Thoracic aorta (tissue), 2 donors: ENCODE data around the gene TMEM255B. TPM values are rescaled to one million over a fixed set of nuclear protein-coding genes. Genes with fewer than 3 reads are reported as not detected.
"Not testable (repeated sequence)": the region's sequence is repeated elsewhere in the genome, so short reads cannot be mapped to it uniquely, and the experiment has no call there.

Source experiments
- ATAC-seq: fragments of 150-250 bp; one replicate; pipeline ENCODE4 v1.8.0; 2017; ENCODE audit warnings: low read depth; ENCODE audit not compliant: insufficient number of reproducible peaks, low FRiP score
- DNase-seq: peaks from one replicate; pipeline ENCODE4 v3.0.0-alpha.2; 2020; ENCODE audit warnings: low spot score
- H3K27ac ChIP-seq, 2 donors: fragments of 200-600 bp; sonication (generic); 1 replicate in 1 of 2; 2 replicates in 1 of 2; pipeline ENCODE4 v1.5.1; 2016; ENCODE audit warnings: mild to moderate bottlenecking in 2 of 2, moderate library complexity in 2 of 2
- H3K27me3 ChIP-seq: fragments of 200-600 bp; sonication (generic); replicated peaks from 2 replicates; pipeline ENCODE4 v1.6.0; 2016; ENCODE audit warnings: mild to moderate bottlenecking; ENCODE audit not compliant: insufficient read depth
- H3K36me3 ChIP-seq: fragments of 200-600 bp; sonication (generic); one replicate; pipeline ENCODE4 v1.5.1; 2016
- H3K4me1 ChIP-seq, 2 donors: fragments of 200-600 bp; sonication (generic); 1 replicate in 1 of 2; 2 replicates in 1 of 2; pipeline versions ENCODE4 v1.5.1 to v1.6.0; 2016; ENCODE audit warnings: low read depth in 2 of 2, mild to moderate bottlenecking in 1 of 2; ENCODE audit not compliant: control insufficient read depth in 1 of 2
- H3K4me3 ChIP-seq: fragments of 200-600 bp; sonication (generic); 2 replicates; pipeline ENCODE4 v1.5.1; 2016; ENCODE audit warnings: mild to moderate bottlenecking
- H3K9me3 ChIP-seq: fragments of 200-600 bp; sonication (generic); 2 replicates; pipeline ENCODE4 v1.5.1; 2016
- total RNA-seq, 2 donors: library from RNA; depleted of rRNA; stranded (reverse); fragments of >200 nt; gene quantifications; one replicate each; pipeline versions ENCODE4 v1.1.0 to v1.2.3, GENCODE V29; 2016
- TF ChIP-seq, protein P1 (sequence below): fragments of 200-600 bp; sonication (generic); IDR thresholded peaks from one replicate; pipeline ENCODE4 v1.5.1; 2019; ENCODE audit warnings: antibody characterized with exemption

The TMEM255B gene
- total RNA-seq, 2 donors from 2014 or later: 11.2 to 14.9 TPM

DNA sequence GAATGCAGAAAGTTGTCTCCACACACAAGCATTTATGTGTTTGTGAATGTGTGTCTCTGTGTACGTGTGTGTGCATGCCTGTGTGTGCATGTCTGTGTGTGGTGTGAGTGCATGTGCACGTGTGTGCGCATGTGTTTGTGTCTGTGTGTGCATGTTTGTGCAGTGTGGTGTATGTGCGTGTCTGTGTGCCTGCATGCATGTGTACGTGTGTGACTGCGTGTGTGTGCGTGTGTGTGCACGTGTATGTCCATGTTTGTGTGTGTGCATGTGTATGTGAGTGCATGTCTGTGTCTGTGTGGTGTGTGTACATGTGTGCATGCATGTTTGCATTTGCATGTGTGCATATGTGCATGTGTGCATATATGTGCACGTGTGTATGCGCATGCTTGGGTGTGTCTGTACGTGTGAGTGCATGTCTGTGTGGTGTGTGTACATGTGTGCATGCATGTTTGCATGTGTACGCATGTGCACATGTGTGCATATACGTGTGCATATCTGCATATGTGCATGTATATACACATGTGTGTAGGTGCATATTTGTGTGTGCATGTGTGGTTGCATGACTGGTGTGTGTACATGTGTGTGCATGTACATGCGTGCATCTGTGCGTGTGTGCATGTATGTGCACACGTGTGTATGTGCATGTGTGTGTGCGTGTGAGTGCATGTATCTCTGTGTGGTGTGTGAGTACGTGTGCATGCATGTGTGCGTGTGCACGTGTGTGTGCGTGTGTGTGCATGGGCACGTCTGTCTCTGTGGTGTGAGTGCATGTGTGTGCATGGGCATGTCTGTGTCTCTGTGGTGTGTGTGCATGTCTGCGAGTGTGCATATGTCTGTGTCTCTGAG lies 8.2 kb upstream of the TMEM255B start:
- no peaks in the 10 kb centered on the region for H3K27me3 ChIP-seq
- no peak for ATAC-seq
- H3K4me3 ChIP-seq: no peak overlapping the region
- TF ChIP-seq, protein P1, sequence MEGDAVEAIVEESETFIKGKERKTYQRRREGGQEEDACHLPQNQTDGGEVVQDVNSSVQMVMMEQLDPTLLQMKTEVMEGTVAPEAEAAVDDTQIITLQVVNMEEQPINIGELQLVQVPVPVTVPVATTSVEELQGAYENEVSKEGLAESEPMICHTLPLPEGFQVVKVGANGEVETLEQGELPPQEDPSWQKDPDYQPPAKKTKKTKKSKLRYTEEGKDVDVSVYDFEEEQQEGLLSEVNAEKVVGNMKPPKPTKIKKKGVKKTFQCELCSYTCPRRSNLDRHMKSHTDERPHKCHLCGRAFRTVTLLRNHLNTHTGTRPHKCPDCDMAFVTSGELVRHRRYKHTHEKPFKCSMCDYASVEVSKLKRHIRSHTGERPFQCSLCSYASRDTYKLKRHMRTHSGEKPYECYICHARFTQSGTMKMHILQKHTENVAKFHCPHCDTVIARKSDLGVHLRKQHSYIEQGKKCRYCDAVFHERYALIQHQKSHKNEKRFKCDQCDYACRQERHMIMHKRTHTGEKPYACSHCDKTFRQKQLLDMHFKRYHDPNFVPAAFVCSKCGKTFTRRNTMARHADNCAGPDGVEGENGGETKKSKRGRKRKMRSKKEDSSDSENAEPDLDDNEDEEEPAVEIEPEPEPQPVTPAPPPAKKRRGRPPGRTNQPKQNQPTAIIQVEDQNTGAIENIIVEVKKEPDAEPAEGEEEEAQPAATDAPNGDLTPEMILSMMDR: no peak
- DNase-seq: no peak
- no peaks in the 10 kb centered on the region for H3K4me1 ChIP-seq
- H3K36me3 ChIP-seq: no peaks in the 10 kb centered on the region
- H3K27ac ChIP-seq: no peak overlapping the region
- H3K9me3 ChIP-seq: no peaks in the 10 kb centered on the region

DNA sequence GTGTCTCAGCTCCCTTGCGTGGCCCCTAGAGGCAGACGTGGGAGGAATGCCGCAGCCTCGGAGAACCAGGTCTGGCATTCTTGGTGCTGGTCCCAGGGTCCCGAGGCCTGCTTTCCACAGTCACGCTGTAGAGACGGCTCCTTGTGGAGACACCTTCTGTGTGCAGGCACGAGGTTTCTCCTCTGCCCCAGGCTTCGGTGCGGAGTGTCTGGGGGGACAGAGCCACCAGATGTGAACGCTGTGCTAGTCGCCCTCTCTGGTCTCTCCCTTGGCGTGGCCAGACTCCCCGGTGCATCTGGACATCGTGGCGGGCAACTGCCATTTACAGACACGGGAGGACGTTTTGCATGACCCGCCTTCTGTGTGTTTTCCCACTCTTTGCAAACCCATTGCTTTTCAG lies 7.5 kb upstream of the TMEM255B start:
- DNase-seq (no peak), ATAC-seq (no peak)
- TF ChIP-seq, protein P1: no peak
- no peaks in the 10 kb centered on the region for H3K9me3 ChIP-seq
- no peak overlapping the region for H3K27ac ChIP-seq
- no peaks in the 10 kb centered on the region for H3K27me3 ChIP-seq
- no peak overlapping the region for H3K4me3 ChIP-seq
- H3K4me1 ChIP-seq: no peaks in the 10 kb centered on the region
- no peaks in the 10 kb centered on the region for H3K36me3 ChIP-seq

DNA sequence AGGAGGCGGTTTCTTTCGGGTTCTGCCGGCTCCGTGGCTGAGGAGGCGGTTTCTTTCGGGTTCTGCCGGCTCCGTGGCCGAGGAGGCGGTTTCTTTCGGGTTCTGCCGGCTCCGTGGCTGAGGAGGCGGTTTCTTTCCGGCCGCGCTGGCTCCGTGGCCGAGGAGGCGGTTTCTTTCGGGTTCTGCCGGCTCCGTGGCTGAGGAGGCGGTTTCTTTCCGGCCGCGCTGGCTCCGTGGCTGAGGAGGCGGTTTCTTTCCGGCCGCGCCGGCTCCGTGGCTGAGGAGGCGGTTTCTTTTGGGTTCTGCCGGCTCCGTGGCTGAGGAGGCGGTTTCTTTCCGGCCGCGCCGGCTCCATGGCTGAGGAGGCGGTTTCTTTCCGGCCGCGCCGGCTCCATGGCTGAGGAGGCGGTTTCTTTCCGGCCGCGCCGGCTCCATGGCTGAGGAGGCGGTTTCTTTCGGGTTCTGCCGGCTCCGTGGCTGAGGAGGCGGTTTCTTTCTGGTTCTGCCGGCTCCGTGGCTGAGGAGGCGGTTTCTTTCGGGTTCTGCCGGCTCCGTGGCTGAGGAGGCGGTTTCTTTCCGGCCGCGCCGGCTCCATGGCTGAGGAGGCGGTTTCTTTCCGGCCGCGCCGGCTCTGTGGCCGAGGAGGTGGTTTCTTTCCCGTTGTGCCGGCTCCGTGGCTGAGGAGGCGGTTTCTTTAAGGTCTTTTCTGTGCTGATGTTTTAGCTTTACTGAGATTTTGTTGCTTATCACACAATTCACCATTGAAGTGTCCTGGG lies 6.6 kb upstream of the TMEM255B start:
- H3K9me3 ChIP-seq, H3K27ac ChIP-seq, DNase-seq, H3K4me1 ChIP-seq, H3K36me3 ChIP-seq, H3K27me3 ChIP-seq, H3K4me3 ChIP-seq, ATAC-seq: not testable (repeated sequence)

DNA sequence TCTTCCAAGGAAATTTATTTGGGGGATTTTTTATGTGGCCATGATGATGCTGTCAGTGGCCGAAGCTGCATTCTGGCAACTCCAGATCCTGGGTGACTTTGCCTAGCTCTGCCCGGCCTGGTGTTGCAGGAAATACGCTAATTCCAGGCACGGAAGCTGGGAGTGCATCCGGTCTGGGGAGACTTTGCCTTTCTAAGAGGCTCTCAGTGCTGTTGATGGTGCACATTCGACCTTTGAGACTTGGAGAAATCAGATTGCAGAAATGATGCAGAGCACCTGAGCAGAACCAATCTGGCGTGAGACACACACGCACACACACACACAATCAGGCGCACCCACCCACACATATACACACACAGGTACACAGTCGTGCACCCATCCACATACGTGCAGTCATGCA lies 5.9 kb upstream of the TMEM255B start:
- TF ChIP-seq, protein P1: no peak
- Histone ChIP-seq H3K4me3 (no peak overlapping the region), H3K4me1 (peaks cover under 1 to 1% of the 10 kb centered on the region in 2 donors), H3K27me3 (no peaks in the 10 kb centered on the region), H3K9me3 (no peaks in the 10 kb centered on the region), H3K27ac (no peak overlapping the region), H3K36me3 (no peaks in the 10 kb centered on the region)
- no peak for ATAC-seq
- no peak for DNase-seq

DNA sequence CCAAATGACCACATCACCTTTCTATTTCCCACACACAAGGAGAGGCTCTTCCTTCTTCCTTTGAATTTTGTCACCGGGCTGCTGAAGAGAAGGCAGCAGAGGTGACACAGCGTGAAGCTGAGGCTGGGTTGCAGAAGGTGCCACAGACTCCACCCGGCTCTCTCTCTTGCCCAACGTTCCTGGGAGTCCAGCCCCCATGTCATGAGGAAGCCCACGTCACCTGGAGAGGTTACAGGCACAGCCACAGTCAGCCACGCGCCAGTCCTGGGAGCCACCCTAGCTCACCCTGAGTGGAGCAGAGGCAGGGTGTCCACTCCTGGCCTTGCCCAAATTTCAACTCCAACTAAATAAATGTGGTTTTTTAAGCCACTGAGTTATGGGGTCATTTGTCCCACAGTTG lies 4.8 kb upstream of the TMEM255B start:
- Histone ChIP-seq H3K27ac (no peak overlapping the region), H3K9me3 (no peaks in the 10 kb centered on the region), H3K4me3 (no peak overlapping the region), H3K36me3 (no peaks in the 10 kb centered on the region), H3K27me3 (no peaks in the 10 kb centered on the region), H3K4me1 (peaks cover 4 to 7% of the 10 kb centered on the region in 2 donors)
- DNase-seq: no peak
- TF ChIP-seq, protein P1: no peak
- no peak for ATAC-seq
